ENCODE measurements around the gene CHSY1. TPM values are rescaled to one million over a fixed set of nuclear protein-coding genes. Genes with fewer than 3 reads are reported as not detected.

Gene CHSY1
- total RNA-seq, 1 donor: 40.9 TPM

GRCh38 chr15:101178931-101179330 is 72.9 kb downstream of the CHSY1 start:
- TF ChIP-seq CTCF (IDR thresholded peaks at IDR 0.05; ENCODE audit: insufficient read depth, low read length): no peak
- H3K4me3 ChIP-seq (ENCODE audit: low read depth, low read length): no peak overlapping the region
- DNase-seq (ENCODE audit: low read depth): no peak

GRCh38 chr15:101178479-101178878 is 73.4 kb downstream of the CHSY1 start:
- no peak for DNase-seq (ENCODE audit: low read depth)
- H3K4me3 ChIP-seq (ENCODE audit: low read depth, low read length): no peak overlapping the region
- TF ChIP-seq CTCF (IDR thresholded peaks at IDR 0.05; ENCODE audit: insufficient read depth, low read length): no peak

- H3K4me3 ChIP-seq (ENCODE audit: low read depth, low read length): no peak overlapping the region
- no peak for TF ChIP-seq CTCF (IDR thresholded peaks at IDR 0.05; ENCODE audit: insufficient read depth, low read length)
- no peak for DNase-seq (ENCODE audit: low read depth)
Measured at GRCh38 chr15:101177866-101178265, 74.0 kb downstream of the CHSY1 start.

- peak; percentile 84 for DNase-seq (ENCODE audit: low read depth)
- TF ChIP-seq CTCF (IDR thresholded peaks at IDR 0.05; ENCODE audit: insufficient read depth, low read length): no peak
- H3K4me3 ChIP-seq (ENCODE audit: low read depth, low read length): no peak overlapping the region
Measured at GRCh38 chr15:101176625-101177024, 75.2 kb downstream of the CHSY1 start.

- no peak for DNase-seq (ENCODE audit: low read depth)
- TF ChIP-seq CTCF (IDR thresholded peaks at IDR 0.05; ENCODE audit: insufficient read depth, low read length): no peak
Measured at GRCh38 chr15:101175401-101175800, 76.4 kb downstream of the CHSY1 start.

GRCh38 chr15:101174152-101174920 is 77.5 kb downstream of the CHSY1 start:
- no peak overlapping the region for H3K4me3 ChIP-seq (ENCODE audit: low read depth, low read length)
- no peak for TF ChIP-seq CTCF (IDR thresholded peaks at IDR 0.05; ENCODE audit: insufficient read depth, low read length)
- no peak for DNase-seq (ENCODE audit: low read depth)

More at GRCh38 chr15:101175401-101175800, 76.4 kb downstream of the CHSY1 start:
- H3K4me3 ChIP-seq (ENCODE audit: low read depth, low read length): no peak overlapping the region
